ENCODE data around the gene SYNCRIP.

SYNCRIP gene

DNA sequence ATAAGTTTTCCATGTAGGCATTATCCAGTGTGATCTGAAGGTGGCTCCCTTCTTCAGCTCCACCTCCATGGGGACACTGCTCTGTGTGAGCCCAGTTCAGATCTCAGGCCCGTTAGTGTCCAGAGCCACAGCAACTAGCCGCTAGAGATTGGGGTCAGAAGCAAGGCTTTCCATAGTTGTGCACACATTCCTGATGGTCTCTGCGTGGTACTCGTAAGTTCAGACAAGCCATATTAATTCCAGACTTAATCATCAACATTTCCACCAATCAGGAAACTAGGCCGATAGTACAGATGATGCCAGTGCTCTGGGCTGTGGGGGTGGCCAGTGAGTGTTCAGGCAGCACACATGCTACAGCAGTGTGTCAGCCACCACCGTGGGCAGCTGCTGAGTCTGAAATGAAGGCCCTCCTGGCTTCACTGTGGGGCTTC is 17.5 kb upstream of the SYNCRIP start:
- TF ChIP-seq, protein P1, sequence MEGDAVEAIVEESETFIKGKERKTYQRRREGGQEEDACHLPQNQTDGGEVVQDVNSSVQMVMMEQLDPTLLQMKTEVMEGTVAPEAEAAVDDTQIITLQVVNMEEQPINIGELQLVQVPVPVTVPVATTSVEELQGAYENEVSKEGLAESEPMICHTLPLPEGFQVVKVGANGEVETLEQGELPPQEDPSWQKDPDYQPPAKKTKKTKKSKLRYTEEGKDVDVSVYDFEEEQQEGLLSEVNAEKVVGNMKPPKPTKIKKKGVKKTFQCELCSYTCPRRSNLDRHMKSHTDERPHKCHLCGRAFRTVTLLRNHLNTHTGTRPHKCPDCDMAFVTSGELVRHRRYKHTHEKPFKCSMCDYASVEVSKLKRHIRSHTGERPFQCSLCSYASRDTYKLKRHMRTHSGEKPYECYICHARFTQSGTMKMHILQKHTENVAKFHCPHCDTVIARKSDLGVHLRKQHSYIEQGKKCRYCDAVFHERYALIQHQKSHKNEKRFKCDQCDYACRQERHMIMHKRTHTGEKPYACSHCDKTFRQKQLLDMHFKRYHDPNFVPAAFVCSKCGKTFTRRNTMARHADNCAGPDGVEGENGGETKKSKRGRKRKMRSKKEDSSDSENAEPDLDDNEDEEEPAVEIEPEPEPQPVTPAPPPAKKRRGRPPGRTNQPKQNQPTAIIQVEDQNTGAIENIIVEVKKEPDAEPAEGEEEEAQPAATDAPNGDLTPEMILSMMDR (IDR thresholded peaks at IDR 0.05) = no peak

DNA sequence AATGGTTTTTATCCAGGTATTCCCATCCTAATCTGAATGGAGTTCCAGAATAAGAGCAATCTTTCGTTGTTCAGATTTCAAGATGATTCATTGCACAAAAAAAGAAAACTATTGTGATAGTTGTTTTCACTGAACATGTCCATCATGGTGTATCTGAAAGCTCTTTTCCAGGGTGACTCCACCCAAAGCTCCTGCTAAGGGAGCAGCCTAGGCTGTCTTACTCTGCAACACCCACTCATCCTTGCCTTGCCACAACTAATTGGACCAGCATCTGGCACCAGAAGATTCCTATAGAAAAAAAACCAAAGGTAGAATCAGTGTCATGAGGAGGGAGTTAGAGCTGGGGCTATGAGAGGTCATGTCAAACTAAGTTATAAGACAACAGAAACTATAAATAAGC is 7.9 kb upstream of the SYNCRIP start:
- TF ChIP-seq, protein P1 (IDR thresholded peaks at IDR 0.05) = no peak

DNA sequence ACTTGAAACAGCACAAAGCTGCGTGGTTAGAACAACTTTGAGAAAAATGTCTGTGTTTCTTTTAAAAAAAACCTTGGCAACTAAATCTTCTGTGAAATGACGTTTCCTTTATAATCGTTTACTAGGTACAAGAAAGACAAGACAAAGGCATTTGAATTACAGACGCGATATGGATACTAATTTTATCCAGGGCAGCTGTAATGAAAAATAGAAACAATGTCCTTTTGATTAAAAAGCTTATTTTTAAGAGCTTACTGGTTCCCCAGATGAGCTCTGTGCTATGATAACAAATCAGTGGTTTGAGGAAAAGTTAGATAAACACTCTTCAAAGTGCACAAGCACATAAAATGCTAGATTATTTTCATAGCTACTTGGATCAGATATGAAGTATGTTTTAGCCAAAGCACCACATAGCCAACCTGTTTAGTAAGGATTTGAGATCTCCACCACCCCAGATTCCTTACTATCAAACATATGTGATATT is 1.6 kb upstream of the SYNCRIP start:
- TF ChIP-seq, protein P1 (IDR thresholded peaks at IDR 0.05) = no peak

DNA sequence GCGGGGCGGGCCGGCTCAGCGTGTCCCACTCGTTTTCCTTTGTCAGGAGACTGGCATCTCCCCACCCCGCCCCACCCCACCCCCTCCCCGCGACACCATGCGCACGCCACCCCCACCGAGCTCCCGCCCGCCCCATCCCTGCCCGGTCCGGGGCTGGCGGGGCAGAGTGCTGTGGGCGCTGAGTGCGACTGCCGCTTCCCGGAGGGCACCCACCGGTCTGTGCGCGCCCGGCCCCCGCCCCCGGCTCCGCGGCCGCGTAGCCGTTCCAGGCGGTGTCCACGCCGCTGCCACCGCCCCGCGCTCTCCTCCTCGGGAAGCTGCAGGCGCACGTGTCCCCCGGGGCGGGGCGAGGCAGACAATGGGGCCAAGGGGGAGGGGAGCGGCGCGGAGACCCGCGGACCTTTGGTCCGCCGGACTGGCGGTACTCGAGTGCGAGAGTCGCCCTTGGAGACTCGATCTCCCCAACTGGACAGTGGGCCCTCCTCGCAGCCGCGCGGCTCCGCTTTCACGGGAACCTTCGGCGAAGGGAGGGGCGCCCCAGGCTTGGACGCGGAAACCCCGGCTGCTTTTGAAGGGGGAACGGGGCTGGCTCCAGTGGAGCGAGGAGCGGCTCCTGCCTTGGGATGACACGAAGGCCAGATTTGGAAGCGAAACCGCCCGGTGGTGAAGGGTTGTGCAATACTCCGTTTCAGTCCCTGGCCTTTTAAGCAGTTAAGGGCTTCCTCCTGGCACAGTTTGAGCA is 1.0 kb upstream of the SYNCRIP start:
- TF ChIP-seq, protein P1 (IDR thresholded peaks at IDR 0.05) = no peak

DNA sequence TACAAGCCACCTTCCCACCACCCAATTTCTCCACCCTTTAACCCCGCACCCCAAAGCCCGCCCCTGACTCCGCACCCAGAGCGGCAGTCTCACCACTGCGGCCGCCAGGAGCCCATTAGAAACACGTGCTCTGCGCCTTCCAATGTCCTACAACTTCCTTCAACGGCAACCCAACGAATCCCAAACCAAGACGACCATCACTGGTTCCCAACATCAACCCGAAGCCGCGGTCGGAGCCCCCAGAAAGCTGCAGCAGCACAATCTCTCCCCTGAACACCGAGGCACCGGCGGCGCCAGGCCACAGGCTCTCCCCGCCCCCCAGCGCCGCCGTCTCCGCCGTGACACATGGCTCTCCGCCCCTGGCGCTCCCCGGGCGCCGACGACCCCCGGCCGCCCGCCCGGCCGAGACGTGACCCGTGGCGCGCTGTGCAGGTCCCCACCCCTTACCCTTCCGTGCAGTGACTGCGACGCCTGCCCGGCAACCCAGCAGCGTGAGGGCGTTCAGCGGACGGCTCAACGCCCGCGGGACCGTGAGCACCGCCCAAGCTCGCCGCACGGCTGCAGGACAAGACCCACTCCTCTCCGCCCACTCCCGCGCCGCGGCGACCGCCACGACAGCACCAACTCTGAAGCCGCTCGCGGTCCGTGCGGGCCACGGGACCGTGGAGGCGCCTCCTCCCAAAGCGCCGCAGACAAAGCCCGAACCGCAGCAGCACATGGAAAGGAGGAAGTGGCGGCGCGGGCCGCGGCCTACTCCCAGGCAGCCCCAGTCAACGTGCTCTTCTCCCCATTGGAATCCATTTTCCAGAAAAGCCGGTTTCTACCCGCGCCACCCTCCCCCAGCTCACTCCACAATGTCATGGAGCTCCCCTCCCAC is 551 bp downstream of the SYNCRIP start:
- TF ChIP-seq, protein P1 (IDR thresholded peaks at IDR 0.05) = no peak

DNA sequence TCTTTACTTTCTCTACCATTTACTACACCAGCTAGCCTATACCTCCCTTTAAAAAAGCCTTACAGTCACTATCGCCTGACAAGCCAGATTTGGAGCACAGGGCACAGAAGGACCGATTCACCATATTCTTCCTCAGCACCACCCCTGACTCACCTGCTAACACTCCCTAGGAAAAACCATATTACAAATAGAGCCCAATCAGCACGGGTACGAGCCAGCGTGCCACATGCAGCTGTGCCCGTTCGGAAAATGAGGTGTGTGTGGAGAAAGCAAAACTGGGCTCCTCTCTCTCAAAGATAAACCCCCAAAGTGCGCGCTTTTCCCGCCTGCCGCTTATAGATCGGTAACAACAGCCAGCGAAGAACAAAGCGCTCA is 1.2 kb downstream of the SYNCRIP start:
- TF ChIP-seq, protein P1 (IDR thresholded peaks at IDR 0.05) = no peak

DNA sequence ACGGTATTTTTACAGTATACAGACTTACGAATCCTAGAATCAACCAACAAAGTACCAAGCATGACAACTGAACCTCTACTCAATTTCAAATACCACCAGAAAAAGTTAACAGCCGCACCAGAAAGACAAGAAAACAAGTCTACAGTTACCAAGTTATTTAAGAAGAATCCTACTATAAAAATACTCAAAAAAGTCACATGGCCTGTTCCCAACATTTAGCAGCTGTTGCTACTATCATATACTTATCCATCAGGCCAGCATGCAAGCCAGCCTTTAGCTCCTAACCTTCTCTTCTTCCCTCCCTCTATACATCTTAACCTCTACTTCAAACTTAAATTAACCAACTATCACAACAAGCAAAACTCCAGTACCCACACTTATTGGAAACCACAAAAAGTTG is 1.9 kb downstream of the SYNCRIP start:
- TF ChIP-seq, protein P1 (IDR thresholded peaks at IDR 0.05) = no peak

Measured in LNCAP (cell line).